Heart left ventricle (tissue), 13 donors: ENCODE measurements around the gene NARS2.

Experiments used
- CTCF ChIP-seq, 12 donors: fragments of 200-600 bp; sonication (generic) in 4 of 12; IDR thresholded peaks; one replicate each; pipeline versions ENCODE4 v1.5.0 to v1.8.0; 2018 to 2022; ENCODE audit warnings: antibody characterized with exemption in 12 of 12, mild to moderate bottlenecking in 5 of 12
- POLR2A ChIP-seq, 2 donors: fragments of 450-650 bp; IDR thresholded peaks; one replicate each; pipeline ENCODE4 v1.6.1; 2017; ENCODE audit warnings: antibody characterized with exemption in 2 of 2, mild to moderate bottlenecking in 2 of 2, moderate library complexity in 2 of 2
- donor health status: ischemic (EF 13 %, LVEDD 7.1; RV severe dilation, severe dysfunction).
- donor health status: DM: no; HTN: yes; CAD: no.
- donor health status: DM: no; HTN: no; CAD: no.
- donor health status: ischemic (EF 25% LVEDD 6.9; RV normal size, moderate dysfunction).
- donor health status: ischemic (EF 25% LVEDD 5.7; RV mildly dilated, moderate dysfunction).
- donor health status: ischemic (EF 35%, LVEDD 5.7; RV mildly dilated, moderate dysfunction).
- donor health status: nonischemic (EF 11% LVEDD 7.7; RV severe dilation, severe dysfunction).
- donor health status: DM: yes; HTN: yes; CAD: no.
- donor health status: PGD.
- donor health status: ischemic (EF 29% LVEDD 5.4; RV normal size, mild dysfunction).
- donor health status: nonischemic (EF 23%, LVEDD 6.1; RV moderate dilation, normal function).

- TF ChIP-seq CTCF (IDR thresholded peaks at IDR 0.05) = no peak
- TF ChIP-seq POLR2A (IDR thresholded peaks at IDR 0.05) = no peak
Observed at GRCh38 chr11:78453140-78453935, 121.3 kb downstream of the NARS2 start.
